GM23338 (cell line): ENCODE measurements around the gene STK39.

Experiments
- CTCF ChIP-seq, 2 experiments: fragments of 200-600 bp in 1 of 2; sonication (generic) in 1 of 2; conservative IDR thresholded peaks; 2 replicates each; pipeline versions ENCODE4 v1.5.1 to v1.6.1; 2016 to 2017; ENCODE audit warnings: antibody characterized with exemption in 2 of 2, low read depth in 2 of 2, mild to moderate bottlenecking in 2 of 2, moderate library complexity in 1 of 2
- EZH2 ChIP-seq: fragments of 200-600 bp; sonication (generic); IDR thresholded peaks from one replicate; pipeline ENCODE4 v1.8.0; 2017; ENCODE audit warnings: antibody characterized with exemption, mild to moderate bottlenecking, low read depth; ENCODE audit not compliant: unreplicated experiment
- NANOG ChIP-seq: IDR thresholded peaks from 2 replicates; pipeline ENCODE4 v1.6.1; 2016; ENCODE audit warnings: antibody characterized with exemption, borderline replicate concordance
- POLR2AphosphoS5 ChIP-seq: IDR thresholded peaks from 2 replicates; pipeline ENCODE4 v1.6.1; 2016; ENCODE audit warnings: antibody characterized with exemption, low read depth
- REST ChIP-seq: IDR thresholded peaks from one replicate; pipeline ENCODE4 v1.6.1; 2018; ENCODE audit warnings: antibody characterized with exemption; ENCODE audit not compliant: unreplicated experiment
- ZNF114 ChIP-seq: fragments of 250-450 bp; sonication (Bioruptor Pico); IDR thresholded peaks from 2 replicates; pipeline ENCODE4 v1.5.0; 2020; ENCODE audit warnings: mild to moderate bottlenecking, moderate library complexity

GRCh38 chr2:168053676-168054075 is 193.7 kb downstream of the STK39 start:
- TF ChIP-seq CTCF (conservative IDR thresholded peaks at IDR 0.05; ENCODE audit: low read depth in 2 of 2) (no peak), EZH2 (no peak), REST (no peak), NANOG (no peak), POLR2AphosphoS5 (no peak), ZNF114 (CRISPR knock-in tag) (no peak)
